HG03565 (cell line): ENCODE results near the gene MLLT11.

Experiments used
- ATAC-seq: cut with Tn5 transposase; IDR thresholded peaks from one replicate; pipeline ENCODE4 v1.9.1; 2021; ENCODE audit warnings: mild to moderate bottlenecking, moderate library complexity; ENCODE audit not compliant: unreplicated experiment

MLLT11 gene, protein sequence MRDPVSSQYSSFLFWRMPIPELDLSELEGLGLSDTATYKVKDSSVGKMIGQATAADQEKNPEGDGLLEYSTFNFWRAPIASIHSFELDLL

DNA sequence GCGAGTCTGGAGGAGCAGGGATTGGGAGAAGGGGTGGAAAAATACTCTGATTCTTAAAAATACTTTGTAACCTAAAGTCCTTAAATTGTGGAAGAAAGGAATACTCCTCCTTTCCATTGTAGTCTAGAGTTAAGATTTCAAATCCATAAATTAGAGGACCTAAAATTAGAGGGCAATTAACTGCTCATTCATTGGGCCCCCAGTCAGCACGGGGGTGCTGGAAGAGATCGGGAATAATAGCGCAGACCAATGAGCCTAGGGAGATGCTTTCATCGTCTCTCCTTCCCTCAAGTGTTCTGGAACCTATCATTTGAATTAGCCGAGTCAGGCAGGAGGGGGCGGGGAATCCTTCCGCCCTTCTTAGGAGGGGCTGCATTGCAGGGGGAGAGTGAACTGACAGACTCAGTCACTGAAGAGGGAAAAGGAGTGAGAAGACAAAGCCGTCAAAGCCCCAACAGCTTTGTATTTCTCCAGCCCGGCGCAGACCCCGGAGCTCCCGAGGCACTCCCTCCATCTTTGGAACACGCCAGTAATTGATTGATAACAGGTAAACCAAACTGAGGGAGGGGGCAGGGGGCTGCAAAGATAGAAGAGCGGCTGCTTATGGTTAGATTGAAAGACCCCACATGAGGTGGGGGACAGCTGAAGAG is at the start of gene MLLT11:
Gene MLLT11 (plus strand): TSS at position 391 of the 650 bp plus-strand sequence. CDS start 6,828 bp downstream, outside the sequence.
- ATAC-seq: no peak

DNA sequence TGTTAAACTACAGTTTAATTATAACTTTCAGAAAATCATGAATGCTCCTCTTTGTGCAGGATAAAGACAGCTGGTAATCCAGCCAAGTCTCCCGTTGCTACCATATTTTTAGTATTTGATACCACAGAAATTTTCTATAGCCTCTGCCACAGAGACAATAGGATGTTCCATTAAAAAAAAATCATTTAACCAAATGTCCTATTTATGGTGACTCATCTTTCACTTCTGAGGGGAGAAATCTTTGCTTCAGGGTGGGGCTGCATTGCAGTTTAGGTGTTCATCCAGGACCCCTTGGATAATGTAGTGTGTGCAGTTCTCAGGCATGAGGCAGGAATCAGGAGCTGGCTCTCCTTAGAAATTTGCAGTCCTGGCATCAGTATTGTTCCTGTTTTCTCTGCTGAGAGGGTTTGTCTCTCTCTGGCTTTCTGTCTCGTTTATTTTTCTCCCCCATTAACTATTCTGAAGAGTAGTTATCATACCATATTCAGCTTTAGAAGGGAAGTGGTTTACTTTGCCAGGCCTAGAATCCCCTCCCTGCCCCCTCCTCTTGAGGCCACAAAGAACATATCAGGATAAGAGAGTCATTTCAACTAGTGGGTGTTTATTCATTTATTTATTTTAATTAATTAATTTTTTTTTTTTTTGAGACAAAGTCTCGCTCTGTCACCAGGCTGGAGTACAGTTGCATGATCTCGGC is 48.9 kb upstream of the MLLT11 start:
- ATAC-seq: no peak

DNA sequence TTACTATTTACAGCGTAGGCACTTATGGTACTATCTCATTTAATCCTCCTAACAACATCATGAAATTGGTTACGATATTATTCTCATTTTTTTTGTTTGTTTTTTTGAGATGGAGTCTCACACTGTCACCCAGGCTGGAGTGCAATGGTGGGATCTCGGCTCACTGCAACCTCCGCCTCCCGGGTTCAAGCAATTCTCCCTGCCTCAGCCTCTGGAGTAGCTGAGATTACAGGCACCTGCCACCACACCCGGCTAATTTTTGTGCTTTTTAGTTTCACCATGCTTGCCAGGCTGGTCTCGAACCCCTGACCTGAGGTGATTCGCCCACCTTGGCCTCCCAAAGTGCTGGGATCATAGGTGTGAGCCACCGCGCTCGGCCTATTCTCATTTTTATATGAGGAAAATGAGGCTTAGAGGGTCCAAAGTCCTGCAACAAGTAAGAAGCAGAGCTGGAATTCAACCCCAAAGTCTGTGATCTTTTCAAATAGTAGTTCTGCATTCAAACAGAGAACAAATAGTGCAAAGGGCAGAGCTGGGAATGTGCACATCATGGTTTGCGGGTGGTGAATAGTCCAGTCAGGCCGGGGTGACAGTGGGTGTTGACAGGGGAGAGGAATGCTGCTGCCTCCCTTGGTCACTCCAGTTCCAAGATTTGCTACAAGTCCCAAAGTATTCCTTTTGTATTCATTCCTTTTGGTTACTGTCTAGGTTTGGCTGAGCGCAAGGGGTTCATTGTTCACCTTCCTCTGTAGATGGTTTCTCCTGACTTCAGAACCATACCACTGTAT is 47.3 kb upstream of the MLLT11 start:
- no peak for ATAC-seq

GRCh38 chr1:151013518-151013917 is 46.7 kb upstream of the MLLT11 start:
- no peak for ATAC-seq

GRCh38 chr1:151024540-151025146 is 35.6 kb upstream of the MLLT11 start:
- ATAC-seq: no peak

DNA sequence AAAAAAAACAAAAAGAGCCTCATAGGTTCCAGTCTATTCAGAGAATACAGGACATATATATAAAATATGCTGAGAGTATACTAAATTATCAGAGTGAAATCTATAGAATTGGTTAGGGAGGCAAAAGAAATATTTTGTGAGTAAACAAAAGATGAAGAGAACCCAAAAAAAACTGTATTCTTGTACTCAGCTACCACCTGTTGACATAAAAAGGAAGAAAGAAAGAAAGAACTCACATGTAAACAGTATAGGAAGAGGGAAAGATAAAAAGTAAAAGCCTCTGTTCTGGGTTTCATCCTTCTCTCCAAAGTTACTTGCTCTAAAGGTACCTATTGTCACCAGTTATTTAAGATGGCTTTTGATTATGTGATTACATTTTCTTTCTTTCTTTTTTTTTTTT is 33.7 kb upstream of the MLLT11 start:
- no peak for ATAC-seq

GRCh38 chr1:151032164-151032563 is 28.0 kb upstream of the MLLT11 start:
- ATAC-seq: no peak

DNA sequence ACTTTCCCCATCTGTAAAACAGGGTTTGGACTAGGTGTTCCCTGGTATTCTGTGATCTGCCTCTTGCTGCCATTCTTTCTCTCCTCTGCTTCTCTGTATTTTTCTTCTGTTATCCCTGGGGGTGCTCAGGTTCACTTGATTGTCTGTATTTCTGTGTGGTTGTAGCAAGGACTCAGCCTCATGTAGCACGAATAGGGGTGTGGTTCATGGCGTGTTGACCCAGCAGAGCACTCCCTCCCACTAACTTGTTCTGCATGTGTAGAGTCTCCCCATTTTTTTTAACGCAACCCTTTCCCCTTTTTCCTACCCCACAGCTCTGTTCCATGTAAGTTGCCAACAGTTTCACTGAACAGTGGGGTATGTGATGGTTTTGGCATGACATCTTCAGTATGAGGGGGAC is 25.0 kb upstream of the MLLT11 start:
- ATAC-seq: no peak

DNA sequence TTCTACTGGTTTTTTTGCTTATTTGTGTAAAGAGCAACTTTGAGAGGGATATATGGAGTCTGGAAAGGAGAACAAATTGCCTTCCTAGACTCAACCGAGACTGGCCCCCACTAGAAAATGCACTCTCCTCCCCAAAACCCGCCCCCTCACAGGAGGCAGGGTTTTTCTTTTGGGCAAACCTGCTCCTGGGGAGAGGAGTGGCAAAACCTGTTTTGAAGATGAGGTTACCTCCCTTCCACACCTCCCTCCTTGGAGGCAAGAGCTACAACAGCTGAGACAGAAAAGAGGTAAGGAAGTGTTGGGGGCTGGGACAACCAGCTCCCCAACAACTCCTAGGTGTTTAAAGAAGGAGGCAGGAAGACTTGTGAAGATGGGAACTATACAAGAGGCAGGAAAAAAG is 23.8 kb upstream of the MLLT11 start, which contains the start of gene BNIPL:
Gene BNIPL (plus strand): TSS at position 231 of the 400 bp plus-strand sequence. CDS start 140 bp downstream, at position 371.
- ATAC-seq: no peak

- no peak for ATAC-seq
Measured at GRCh38 chr1:151037032-151037431, 23.2 kb upstream of the MLLT11 start.

- ATAC-seq: no peak
Measured at GRCh38 chr1:151039521-151039920, 20.7 kb upstream of the MLLT11 start.

DNA sequence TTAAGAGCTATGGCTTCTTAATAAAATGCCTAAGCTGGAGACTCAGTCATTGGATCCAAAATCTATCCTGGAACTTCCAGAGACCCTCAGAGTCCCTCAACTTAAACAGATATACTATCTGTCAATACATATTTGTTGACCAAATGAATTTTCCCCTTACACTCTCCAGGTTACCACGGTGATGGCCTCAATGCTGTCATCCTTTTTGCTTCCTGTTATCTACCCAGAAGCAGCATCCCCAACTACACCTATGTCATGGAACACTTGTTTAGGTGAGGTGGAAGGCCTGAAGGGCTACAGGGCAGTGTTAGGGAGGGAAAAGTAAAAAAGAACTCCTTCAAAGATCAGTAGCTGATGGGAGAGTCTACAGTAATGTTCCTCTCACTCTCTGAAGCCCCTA is 17.0 kb upstream of the MLLT11 start:
- ATAC-seq: no peak

DNA sequence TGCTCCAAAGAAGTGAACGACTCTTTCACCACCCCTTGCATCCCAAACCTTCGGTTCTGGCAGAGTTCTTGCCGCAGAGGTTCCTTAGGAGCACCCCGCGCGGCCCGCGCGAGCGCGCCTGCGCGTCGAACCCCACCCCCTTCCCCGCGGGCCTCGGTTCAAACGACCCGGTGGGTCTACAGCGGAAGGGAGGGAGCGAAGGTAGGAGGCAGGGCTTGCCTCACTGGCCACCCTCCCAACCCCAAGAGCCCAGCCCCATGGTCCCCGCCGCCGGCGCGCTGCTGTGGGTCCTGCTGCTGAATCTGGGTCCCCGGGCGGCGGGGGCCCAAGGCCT is 12.6 kb upstream of the MLLT11 start, which contains the start of gene C1orf56:
Gene C1orf56 (plus strand): TSS at position 161 of the 334 bp plus-strand sequence. CDS start 97 bp downstream, at position 258.
- no peak for ATAC-seq

DNA sequence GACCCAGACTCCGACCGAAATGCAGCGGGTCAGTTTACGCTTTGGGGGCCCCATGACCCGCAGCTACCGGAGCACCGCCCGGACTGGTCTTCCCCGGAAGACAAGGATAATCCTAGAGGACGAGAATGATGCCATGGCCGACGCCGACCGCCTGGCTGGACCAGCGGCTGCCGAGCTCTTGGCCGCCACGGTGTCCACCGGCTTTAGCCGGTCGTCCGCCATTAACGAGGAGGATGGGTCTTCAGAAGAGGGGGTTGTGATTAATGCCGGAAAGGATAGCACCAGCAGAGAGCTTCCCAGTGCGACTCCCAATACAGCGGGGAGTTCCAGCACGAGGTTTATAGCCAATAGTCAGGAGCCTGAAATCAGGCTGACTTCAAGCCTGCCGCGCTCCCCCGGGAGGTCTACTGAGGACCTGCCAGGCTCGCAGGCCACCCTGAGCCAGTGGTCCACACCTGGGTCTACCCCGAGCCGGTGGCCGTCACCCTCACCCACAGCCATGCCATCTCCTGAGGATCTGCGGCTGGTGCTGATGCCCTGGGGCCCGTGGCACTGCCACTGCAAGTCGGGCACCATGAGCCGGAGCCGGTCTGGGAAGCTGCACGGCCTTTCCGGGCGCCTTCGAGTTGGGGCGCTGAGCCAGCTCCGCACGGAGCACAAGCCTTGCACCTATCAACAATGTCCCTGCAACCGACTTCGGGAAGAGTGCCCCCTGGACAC is 12.1 kb upstream of the MLLT11 start:
- ATAC-seq: no peak

- ATAC-seq: no peak
Measured at GRCh38 chr1:151048645-151049032, 11.6 kb upstream of the MLLT11 start.

DNA sequence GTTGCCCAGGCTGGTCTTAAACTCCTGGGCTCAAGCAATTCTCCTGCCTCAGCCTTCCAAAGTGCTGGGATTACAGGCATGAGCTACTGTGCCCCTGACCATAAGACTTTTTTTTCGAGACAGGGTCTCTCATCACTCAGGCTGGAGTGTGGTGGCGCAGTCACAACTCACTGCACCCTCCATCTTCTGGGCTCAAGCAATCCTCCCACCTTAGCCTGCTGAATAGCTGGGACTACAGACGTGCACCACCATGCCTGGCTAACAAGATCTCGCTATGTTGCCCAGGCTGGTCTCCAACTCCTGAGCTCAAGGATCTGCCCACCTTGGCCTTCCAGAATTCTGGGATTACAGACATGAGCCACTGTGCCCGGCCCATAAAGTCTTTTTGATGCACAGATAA is 10.7 kb upstream of the MLLT11 start:
- no peak for ATAC-seq

GRCh38 chr1:151050051-151050688 is 10.0 kb upstream of the MLLT11 start:
- no peak for ATAC-seq

GRCh38 chr1:151051356-151052009 is 8.7 kb upstream of the MLLT11 start:
- ATAC-seq: no peak

- ATAC-seq: no peak
Measured at GRCh38 chr1:151054971-151055547, 5.1 kb upstream of the MLLT11 start.
